Activated gamma-delta T cell treated with Interleukin-2 at 50 U/mL for 16 hours (primary cell): ENCODE results near the gene TECTA.
A peak's percentile ranks its signal among the peaks of the same experiment; 100 is the strongest.

ENCODE experiments used
- DNase-seq: peaks from one replicate; pipeline ENCODE4 v3.0.0-alpha.2; 2020

Gene TECTA

GRCh38 chr11:121180183-121180582 lies 79.1 kb downstream of the TECTA start:
- no peak for DNase-seq

- DNase-seq: no peak
Measured at GRCh38 chr11:121188776-121189175, 87.7 kb downstream of the TECTA start.

- DNase-seq: no peak
Measured at GRCh38 chr11:121191818-121192217, 90.8 kb downstream of the TECTA start.

- peak; percentile 54 for DNase-seq
Measured at GRCh38 chr11:121194731-121195596, 93.9 kb downstream of the TECTA start.

- no peak for DNase-seq
Measured at GRCh38 chr11:121198491-121198890, 97.4 kb downstream of the TECTA start.

- DNase-seq: no peak
Measured at GRCh38 chr11:121199516-121199915, 98.5 kb downstream of the TECTA start.

- no peak for DNase-seq
Measured at GRCh38 chr11:121206810-121207209, 105.8 kb downstream of the TECTA start.

- no peak for DNase-seq
Measured at GRCh38 chr11:121207485-121208115, 106.6 kb downstream of the TECTA start.

GRCh38 chr11:121210445-121211080 lies 109.5 kb downstream of the TECTA start:
- DNase-seq: no peak

GRCh38 chr11:121211626-121212025 lies 110.6 kb downstream of the TECTA start:
- DNase-seq: no peak

GRCh38 chr11:121212536-121213361 lies 111.7 kb downstream of the TECTA start:
- DNase-seq: no peak

GRCh38 chr11:121213362-121213893 lies 112.4 kb downstream of the TECTA start:
- DNase-seq: no peak

- DNase-seq: no peak
Measured at GRCh38 chr11:121214861-121215260, 113.8 kb downstream of the TECTA start.

GRCh38 chr11:121221496-121222200 lies 120.6 kb downstream of the TECTA start:
- no peak for DNase-seq

- no peak for DNase-seq
Measured at GRCh38 chr11:121223161-121223560, 122.1 kb downstream of the TECTA start.

GRCh38 chr11:121225382-121225781 lies 124.3 kb downstream of the TECTA start:
- no peak for DNase-seq

- DNase-seq: no peak
Measured at GRCh38 chr11:121226415-121227263, 125.6 kb downstream of the TECTA start.

GRCh38 chr11:121228851-121229250 lies 127.8 kb downstream of the TECTA start:
- DNase-seq: no peak

GRCh38 chr11:121229495-121230215 lies 128.6 kb downstream of the TECTA start:
- DNase-seq: no peak

- DNase-seq: no peak
Measured at GRCh38 chr11:121231576-121232278, 130.7 kb downstream of the TECTA start.
